ENCODE results near the gene KIF14.

DNA sequence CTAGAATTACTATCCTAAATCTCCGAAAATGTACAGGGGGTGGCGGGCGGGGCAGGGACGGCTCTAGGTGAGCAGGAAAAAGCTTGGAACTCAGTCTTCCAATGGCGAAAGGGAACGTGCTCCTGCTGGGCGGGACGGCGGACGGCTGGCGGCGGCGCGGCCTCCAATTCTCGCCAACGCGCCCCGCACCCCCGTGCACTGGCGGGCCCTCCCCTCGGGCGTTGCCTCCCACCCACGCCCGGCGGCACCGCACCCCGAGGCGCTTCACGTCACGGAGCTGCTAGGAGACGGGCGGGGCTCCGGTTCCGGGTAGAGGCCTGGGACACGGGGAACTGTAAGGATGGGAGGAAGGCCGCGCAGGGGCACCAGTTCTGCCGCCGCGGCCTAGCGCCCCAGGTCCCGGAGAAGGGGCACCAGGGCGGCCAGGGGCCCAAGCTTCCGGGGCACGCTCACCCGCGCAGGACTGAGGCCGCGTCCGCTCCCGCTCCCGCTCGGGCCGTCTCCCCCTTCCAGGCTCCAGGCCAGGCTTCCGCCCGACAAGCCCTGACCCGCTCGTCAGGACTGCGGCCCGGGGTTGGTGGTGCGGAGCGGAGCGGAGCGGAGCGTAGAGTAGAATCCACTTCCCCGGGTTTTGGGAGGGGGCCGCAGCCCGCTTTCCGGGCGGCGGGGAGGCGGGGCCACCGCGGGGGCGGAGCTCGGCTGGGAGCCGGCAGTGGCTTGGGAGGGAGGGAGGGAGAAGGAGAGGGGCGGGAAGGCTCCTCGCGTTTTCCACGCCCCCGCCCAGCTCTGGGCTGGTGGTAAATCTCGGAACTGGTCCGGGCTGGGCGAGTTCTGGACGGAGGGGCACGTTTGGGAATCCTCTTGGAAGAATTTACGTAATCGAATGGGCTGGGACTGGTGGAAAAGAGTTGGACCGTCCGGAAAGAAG lies 49.0 kb upstream of the KIF14 start, which contains the start of gene DDX59:
- TF ChIP-seq, protein P1, sequence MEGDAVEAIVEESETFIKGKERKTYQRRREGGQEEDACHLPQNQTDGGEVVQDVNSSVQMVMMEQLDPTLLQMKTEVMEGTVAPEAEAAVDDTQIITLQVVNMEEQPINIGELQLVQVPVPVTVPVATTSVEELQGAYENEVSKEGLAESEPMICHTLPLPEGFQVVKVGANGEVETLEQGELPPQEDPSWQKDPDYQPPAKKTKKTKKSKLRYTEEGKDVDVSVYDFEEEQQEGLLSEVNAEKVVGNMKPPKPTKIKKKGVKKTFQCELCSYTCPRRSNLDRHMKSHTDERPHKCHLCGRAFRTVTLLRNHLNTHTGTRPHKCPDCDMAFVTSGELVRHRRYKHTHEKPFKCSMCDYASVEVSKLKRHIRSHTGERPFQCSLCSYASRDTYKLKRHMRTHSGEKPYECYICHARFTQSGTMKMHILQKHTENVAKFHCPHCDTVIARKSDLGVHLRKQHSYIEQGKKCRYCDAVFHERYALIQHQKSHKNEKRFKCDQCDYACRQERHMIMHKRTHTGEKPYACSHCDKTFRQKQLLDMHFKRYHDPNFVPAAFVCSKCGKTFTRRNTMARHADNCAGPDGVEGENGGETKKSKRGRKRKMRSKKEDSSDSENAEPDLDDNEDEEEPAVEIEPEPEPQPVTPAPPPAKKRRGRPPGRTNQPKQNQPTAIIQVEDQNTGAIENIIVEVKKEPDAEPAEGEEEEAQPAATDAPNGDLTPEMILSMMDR (IDR thresholded peaks at IDR 0.05 in 4 of 5, conservative IDR thresholded peaks at IDR 0.05 in 1 of 5) = peak in 1 of 5 experiments; percentile 21
- peak; percentile 94 for TF ChIP-seq POLR2A (IDR thresholded peaks at IDR 0.05)
